ENCODE data around the gene ITPR1.
A peak's percentile ranks its signal among the peaks of the same experiment; 100 is the strongest.

ITPR1 gene

DNA sequence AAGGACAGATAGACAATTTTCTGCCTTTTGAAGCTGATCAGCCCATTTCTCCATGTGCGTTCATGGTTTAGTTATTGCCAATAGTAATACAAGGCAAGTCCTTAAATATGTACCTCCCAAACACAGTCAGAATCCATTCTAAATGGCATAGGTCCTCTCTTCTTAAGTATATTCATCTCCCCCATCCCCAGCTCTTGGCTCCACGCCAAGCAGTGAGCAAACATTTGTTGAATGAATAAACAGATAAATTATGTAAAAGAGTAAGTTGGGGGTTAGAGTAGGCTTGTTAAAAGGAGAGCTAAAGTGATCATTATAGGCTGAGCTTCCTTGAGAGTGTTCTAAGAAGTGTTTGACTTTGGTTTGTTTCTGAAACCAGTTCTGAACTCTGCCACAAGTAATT is 241.3 kb downstream of the ITPR1 start:
- no peak overlapping the region for H3K4me2 ChIP-seq (ENCODE audit: low read depth, low read length, poor library complexity, severe bottlenecking)
- no peaks in the 10 kb centered on the region for H3K9me2 ChIP-seq (replicated peaks; ENCODE audit: low read depth, low read length)
- H3K36me3 ChIP-seq (ENCODE audit: insufficient read depth, low read length) = peaks cover 24% of the 10 kb centered on the region; the same call in 1 of the 2 replicates

DNA sequence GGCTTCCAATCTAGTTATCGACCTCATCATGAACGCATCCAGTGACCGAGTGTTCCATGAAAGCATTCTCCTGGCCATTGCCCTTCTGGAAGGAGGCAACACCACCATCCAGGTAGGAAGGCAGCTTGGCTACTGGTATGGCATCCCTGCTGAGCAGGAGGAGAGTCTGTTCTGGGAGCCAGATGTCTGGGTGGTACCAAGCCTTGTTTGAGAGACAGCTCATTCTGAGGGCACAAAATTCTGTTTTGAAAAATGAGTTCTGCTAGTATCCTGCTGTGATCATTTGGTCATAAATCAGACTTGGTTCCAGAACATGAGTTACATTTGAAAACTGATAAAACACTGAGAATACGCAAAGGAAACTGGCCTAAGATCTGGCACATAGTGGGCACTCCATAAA is 242.1 kb downstream of the ITPR1 start:
- no peak overlapping the region for H3K4me2 ChIP-seq (ENCODE audit: low read depth, low read length, poor library complexity, severe bottlenecking)
- peaks cover 44% of the 10 kb centered on the region for H3K4me1 ChIP-seq (ENCODE audit: insufficient read depth, low read length, poor library complexity, severe bottlenecking)
- no peaks in the 10 kb centered on the region for H3K9me3 ChIP-seq (ENCODE audit: insufficient read depth, low read depth, low read length)
- H3F3A ChIP-seq (ENCODE audit: low read depth) = no peaks in the 10 kb centered on the region
- no peaks in the 10 kb centered on the region for H4K20me1 ChIP-seq (ENCODE audit: insufficient read depth, low read length, poor library complexity, severe bottlenecking)
- H2AFZ ChIP-seq (ENCODE audit: low read length) = no peak overlapping the region
- H3K4me3 ChIP-seq (ENCODE audit: low read length, poor library complexity, severe bottlenecking) = no peak overlapping the region
- H3K27me3 ChIP-seq (ENCODE audit: insufficient read depth, low read length, poor library complexity, severe bottlenecking) = no peaks in the 10 kb centered on the region
- no peaks in the 10 kb centered on the region for H3K79me2 ChIP-seq (ENCODE audit: insufficient read depth, low read length)
- H3K9ac ChIP-seq (ENCODE audit: low read depth, low read length, poor library complexity, severe bottlenecking) = no peak overlapping the region
- no peak for TF ChIP-seq EZH2phosphoT487 (IDR thresholded peaks at IDR 0.05; ENCODE audit: borderline replicate concordance)
- TF ChIP-seq, protein P1, sequence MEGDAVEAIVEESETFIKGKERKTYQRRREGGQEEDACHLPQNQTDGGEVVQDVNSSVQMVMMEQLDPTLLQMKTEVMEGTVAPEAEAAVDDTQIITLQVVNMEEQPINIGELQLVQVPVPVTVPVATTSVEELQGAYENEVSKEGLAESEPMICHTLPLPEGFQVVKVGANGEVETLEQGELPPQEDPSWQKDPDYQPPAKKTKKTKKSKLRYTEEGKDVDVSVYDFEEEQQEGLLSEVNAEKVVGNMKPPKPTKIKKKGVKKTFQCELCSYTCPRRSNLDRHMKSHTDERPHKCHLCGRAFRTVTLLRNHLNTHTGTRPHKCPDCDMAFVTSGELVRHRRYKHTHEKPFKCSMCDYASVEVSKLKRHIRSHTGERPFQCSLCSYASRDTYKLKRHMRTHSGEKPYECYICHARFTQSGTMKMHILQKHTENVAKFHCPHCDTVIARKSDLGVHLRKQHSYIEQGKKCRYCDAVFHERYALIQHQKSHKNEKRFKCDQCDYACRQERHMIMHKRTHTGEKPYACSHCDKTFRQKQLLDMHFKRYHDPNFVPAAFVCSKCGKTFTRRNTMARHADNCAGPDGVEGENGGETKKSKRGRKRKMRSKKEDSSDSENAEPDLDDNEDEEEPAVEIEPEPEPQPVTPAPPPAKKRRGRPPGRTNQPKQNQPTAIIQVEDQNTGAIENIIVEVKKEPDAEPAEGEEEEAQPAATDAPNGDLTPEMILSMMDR (conservative IDR thresholded peaks at IDR 0.05; ENCODE audit: low read length) = no peak
- peaks cover 24% of the 10 kb centered on the region; the same call in 1 of the 2 replicates for H3K36me3 ChIP-seq (ENCODE audit: insufficient read depth, low read length)
- no peaks in the 10 kb centered on the region for H3K9me2 ChIP-seq (replicated peaks; ENCODE audit: low read depth, low read length)

More for the DNA sequence above, 241.3 kb downstream of the ITPR1 start:
- H3K9ac ChIP-seq (ENCODE audit: low read depth, low read length, poor library complexity, severe bottlenecking) = no peak overlapping the region
- peaks cover 43% of the 10 kb centered on the region for H3K4me1 ChIP-seq (ENCODE audit: insufficient read depth, low read length, poor library complexity, severe bottlenecking)
- H4K20me1 ChIP-seq (ENCODE audit: insufficient read depth, low read length, poor library complexity, severe bottlenecking) = no peaks in the 10 kb centered on the region
- H3K9me3 ChIP-seq (ENCODE audit: insufficient read depth, low read depth, low read length) = no peaks in the 10 kb centered on the region
- H2AFZ ChIP-seq (ENCODE audit: low read length) = no peak overlapping the region
- no peaks in the 10 kb centered on the region for H3F3A ChIP-seq (ENCODE audit: low read depth)
- no peak overlapping the region for H3K4me3 ChIP-seq (ENCODE audit: low read length, poor library complexity, severe bottlenecking)
- H3K27me3 ChIP-seq (ENCODE audit: insufficient read depth, low read length, poor library complexity, severe bottlenecking) = no peaks in the 10 kb centered on the region
- no peaks in the 10 kb centered on the region for H3K79me2 ChIP-seq (ENCODE audit: insufficient read depth, low read length)
- TF ChIP-seq, protein P1 (conservative IDR thresholded peaks at IDR 0.05; ENCODE audit: low read length) = no peak
- TF ChIP-seq EZH2phosphoT487 (IDR thresholded peaks at IDR 0.05; ENCODE audit: borderline replicate concordance) = no peak

DNA sequence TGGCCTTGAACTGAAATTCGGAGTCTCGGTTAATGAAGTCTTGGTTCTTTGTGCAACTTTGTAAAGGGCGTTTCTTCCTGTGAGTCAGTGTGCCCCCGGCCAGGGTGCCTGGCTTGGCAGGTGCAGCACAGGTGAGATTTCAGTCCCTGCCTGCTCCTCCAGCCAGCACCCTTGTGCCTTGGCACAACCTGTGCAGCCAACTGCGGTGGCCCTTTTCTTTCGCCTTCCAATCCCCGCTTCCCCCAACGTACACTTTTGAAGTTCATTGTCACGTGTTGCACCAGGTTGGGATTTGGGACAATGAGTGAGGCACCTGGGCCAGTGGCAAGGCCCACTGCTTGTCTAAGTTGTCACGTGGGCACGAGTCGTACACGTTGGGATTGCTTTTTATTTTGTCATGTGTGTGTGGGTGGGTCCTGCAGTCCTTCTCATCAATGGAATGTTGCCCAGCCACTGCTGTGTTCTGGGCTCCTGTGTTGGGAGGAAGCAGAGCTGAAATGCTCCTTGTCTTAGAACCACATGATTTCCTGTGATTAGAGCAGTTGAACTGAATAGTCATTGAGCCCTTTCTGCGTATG is 243.2 kb downstream of the ITPR1 start:
- H3K79me2 ChIP-seq (ENCODE audit: insufficient read depth, low read length) = no peaks in the 10 kb centered on the region
- H3K9ac ChIP-seq (ENCODE audit: low read depth, low read length, poor library complexity, severe bottlenecking) = peak overlapping the region; percentile 34
- no peaks in the 10 kb centered on the region for H3K27me3 ChIP-seq (ENCODE audit: insufficient read depth, low read length, poor library complexity, severe bottlenecking)
- no peaks in the 10 kb centered on the region for H4K20me1 ChIP-seq (ENCODE audit: insufficient read depth, low read length, poor library complexity, severe bottlenecking)
- TF ChIP-seq EZH2phosphoT487 (IDR thresholded peaks at IDR 0.05; ENCODE audit: borderline replicate concordance) = no peak
- TF ChIP-seq, protein P1 (conservative IDR thresholded peaks at IDR 0.05; ENCODE audit: low read length) = no peak
- peak overlapping the region; percentile 68 for H3K4me2 ChIP-seq (ENCODE audit: low read depth, low read length, poor library complexity, severe bottlenecking)
- peaks cover 24% of the 10 kb centered on the region; the same call in 1 of the 2 replicates for H3K36me3 ChIP-seq (ENCODE audit: insufficient read depth, low read length)
- H3K9me2 ChIP-seq (replicated peaks; ENCODE audit: low read depth, low read length) = no peaks in the 10 kb centered on the region
- no peaks in the 10 kb centered on the region for H3K9me3 ChIP-seq (ENCODE audit: insufficient read depth, low read depth, low read length)
- H3K4me3 ChIP-seq (ENCODE audit: low read length, poor library complexity, severe bottlenecking) = peak overlapping the region; percentile 53
- no peak overlapping the region for H2AFZ ChIP-seq (ENCODE audit: low read length)
- peaks cover 44% of the 10 kb centered on the region for H3K4me1 ChIP-seq (ENCODE audit: insufficient read depth, low read length, poor library complexity, severe bottlenecking)
- H3F3A ChIP-seq (ENCODE audit: low read depth) = no peaks in the 10 kb centered on the region

Measured in Loucy (cell line).